GM18505 (cell line): ENCODE results near the gene HDAC10.

Source experiments
- ATAC-seq: cut with Tn5 transposase; IDR thresholded peaks from one replicate; pipeline ENCODE4 v1.9.1; 2021; ENCODE audit not compliant: unreplicated experiment
- POLR2A ChIP-seq: IDR thresholded peaks from 4 replicates; pipeline ENCODE4 v1.6.1; 2011; ENCODE audit warnings: borderline replicate concordance; ENCODE audit not compliant: insufficient read depth, insufficient read length; ENCODE audit errors: extremely low read depth

HDAC10 gene

GRCh38 chr22:50259302-50259701, 8.2 kb upstream of the HDAC10 start:
- TF ChIP-seq POLR2A = no peak
- no peak for ATAC-seq

- TF ChIP-seq POLR2A = no peak
- no peak for ATAC-seq
These were observed 7.6 kb upstream of the HDAC10 start for GRCh38 chr22:50258361-50259292.

- ATAC-seq = no peak
- no peak for TF ChIP-seq POLR2A
These were observed 6.6 kb upstream of the HDAC10 start for GRCh38 chr22:50257451-50258360.

GRCh38 chr22:50257041-50257440, 6.0 kb upstream of the HDAC10 start:
- ATAC-seq = no peak
- no peak for TF ChIP-seq POLR2A

- no peak for ATAC-seq
These were observed 5.3 kb upstream of the HDAC10 start for GRCh38 chr22:50256258-50256862.

GRCh38 chr22:50255607-50256006, 4.5 kb upstream of the HDAC10 start:
- no peak for TF ChIP-seq POLR2A
- ATAC-seq = no peak

More at GRCh38 chr22:50256258-50256862, 5.3 kb upstream of the HDAC10 start:
- no peak for TF ChIP-seq POLR2A

GRCh38 chr22:50255099-50255498, 4.0 kb upstream of the HDAC10 start:
- TF ChIP-seq POLR2A = no peak
- no peak for ATAC-seq

GRCh38 chr22:50253941-50254340, 2.9 kb upstream of the HDAC10 start:
- no peak for ATAC-seq
- no peak for TF ChIP-seq POLR2A

GRCh38 chr22:50253046-50253915, 2.2 kb upstream of the HDAC10 start:
- ATAC-seq = no peak
- TF ChIP-seq POLR2A = no peak

- no peak for ATAC-seq
- TF ChIP-seq POLR2A = no peak
These were observed 1.3 kb upstream of the HDAC10 start for GRCh38 chr22:50252082-50253045.

GRCh38 chr22:50251477-50252081, 514 bp upstream of the HDAC10 start:
- peak; percentile 1 for ATAC-seq
- no peak for TF ChIP-seq POLR2A

- no peak for ATAC-seq
- no peak for TF ChIP-seq POLR2A
These were observed 863 bp downstream of the HDAC10 start for GRCh38 chr22:50250249-50250554.
